ENCODE results near the gene CFDP1.

DNA sequence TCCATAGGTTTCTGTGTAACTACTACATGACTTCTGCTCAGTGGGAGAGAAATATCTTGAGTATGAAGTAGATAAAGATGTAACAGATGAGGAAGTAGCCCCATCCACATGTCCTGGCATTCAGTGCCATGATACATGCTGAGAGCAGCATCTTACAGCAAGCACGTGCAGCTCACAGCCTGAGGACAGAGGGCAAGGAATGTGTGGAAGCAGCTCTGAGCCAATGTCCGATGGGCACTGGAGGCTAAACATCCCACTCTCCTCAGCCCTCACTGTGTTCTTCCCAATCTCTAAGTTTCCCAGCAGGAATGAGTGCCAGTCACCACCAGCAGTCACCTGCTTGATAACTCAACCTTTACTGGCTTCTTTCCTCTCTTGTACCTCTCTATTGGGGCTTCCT lies 40.4 kb downstream of the CFDP1 start:
- TF ChIP-seq, protein P1, sequence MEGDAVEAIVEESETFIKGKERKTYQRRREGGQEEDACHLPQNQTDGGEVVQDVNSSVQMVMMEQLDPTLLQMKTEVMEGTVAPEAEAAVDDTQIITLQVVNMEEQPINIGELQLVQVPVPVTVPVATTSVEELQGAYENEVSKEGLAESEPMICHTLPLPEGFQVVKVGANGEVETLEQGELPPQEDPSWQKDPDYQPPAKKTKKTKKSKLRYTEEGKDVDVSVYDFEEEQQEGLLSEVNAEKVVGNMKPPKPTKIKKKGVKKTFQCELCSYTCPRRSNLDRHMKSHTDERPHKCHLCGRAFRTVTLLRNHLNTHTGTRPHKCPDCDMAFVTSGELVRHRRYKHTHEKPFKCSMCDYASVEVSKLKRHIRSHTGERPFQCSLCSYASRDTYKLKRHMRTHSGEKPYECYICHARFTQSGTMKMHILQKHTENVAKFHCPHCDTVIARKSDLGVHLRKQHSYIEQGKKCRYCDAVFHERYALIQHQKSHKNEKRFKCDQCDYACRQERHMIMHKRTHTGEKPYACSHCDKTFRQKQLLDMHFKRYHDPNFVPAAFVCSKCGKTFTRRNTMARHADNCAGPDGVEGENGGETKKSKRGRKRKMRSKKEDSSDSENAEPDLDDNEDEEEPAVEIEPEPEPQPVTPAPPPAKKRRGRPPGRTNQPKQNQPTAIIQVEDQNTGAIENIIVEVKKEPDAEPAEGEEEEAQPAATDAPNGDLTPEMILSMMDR (IDR thresholded peaks at IDR 0.05), result no peak
- no peak for TF ChIP-seq POLR2A (IDR thresholded peaks at IDR 0.05)

Measured in esophagus squamous epithelium (tissue), 4 donors.